TTC549 (cell line): Measurements from ENCODE around the gene GP5.

Experiments
- FAIRE-seq: peaks from 2 replicates; lab custom pipeline; 2012; peaks lifted over from hg19 to GRCh38; lab: Jason Lieb, UNC

Gene GP5

GRCh38 chr3:194375473-194376240, 23.4 kb downstream of the GP5 start:
- FAIRE-seq, result no peak

- FAIRE-seq, result no peak
Observed at GRCh38 chr3:194374935-194375334, 24.1 kb downstream of the GP5 start.

- no peak for FAIRE-seq
Observed at GRCh38 chr3:194373899-194374298, 25.2 kb downstream of the GP5 start.

GRCh38 chr3:194373028-194373427, 26.0 kb downstream of the GP5 start:
- no peak for FAIRE-seq

GRCh38 chr3:194370753-194371152, 28.3 kb downstream of the GP5 start:
- no peak for FAIRE-seq

GRCh38 chr3:194369522-194370279, 29.4 kb downstream of the GP5 start, which contains the start of gene LRRC15:
Gene LRRC15 (minus strand): TSS chr3:194369743. CDS start chr3:194361043, 8,700 bp downstream.
- no peak for FAIRE-seq

- FAIRE-seq, result no peak
Observed at GRCh38 chr3:194368918-194369317, 30.1 kb downstream of the GP5 start.

- FAIRE-seq, result no peak
Observed at GRCh38 chr3:194367992-194368841, 30.8 kb downstream of the GP5 start.

- no peak for FAIRE-seq
Observed at GRCh38 chr3:194365978-194366490, 33.0 kb downstream of the GP5 start.

GRCh38 chr3:194365526-194365925, 33.5 kb downstream of the GP5 start:
- no peak for FAIRE-seq

- no peak for FAIRE-seq
Observed at GRCh38 chr3:194364652-194365434, 34.2 kb downstream of the GP5 start.

- FAIRE-seq, result no peak
Observed at GRCh38 chr3:194364314-194364651, 34.8 kb downstream of the GP5 start.

- FAIRE-seq, result no peak
Observed at GRCh38 chr3:194360568-194360967, 38.5 kb downstream of the GP5 start.

GRCh38 chr3:194357681-194358080, 41.4 kb downstream of the GP5 start:
- no peak for FAIRE-seq

GRCh38 chr3:194355379-194355778, 43.7 kb downstream of the GP5 start:
- no peak for FAIRE-seq

- no peak for FAIRE-seq
Observed at GRCh38 chr3:194354315-194354714, 44.8 kb downstream of the GP5 start.

GRCh38 chr3:194352667-194353246, 46.3 kb downstream of the GP5 start:
- no peak for FAIRE-seq

- no peak for FAIRE-seq
Observed at GRCh38 chr3:194351952-194352536, 47.0 kb downstream of the GP5 start.

GRCh38 chr3:194351080-194351672, 47.9 kb downstream of the GP5 start, which contains the start of gene CPN2:
Gene CPN2 (minus strand): TSS chr3:194351328. CDS start chr3:194342702, 8,626 bp downstream.
- no peak for FAIRE-seq

- no peak for FAIRE-seq
Observed at GRCh38 chr3:194350726-194351071, 48.4 kb downstream of the GP5 start.

- no peak for FAIRE-seq
Observed at GRCh38 chr3:194348354-194348753, 50.7 kb downstream of the GP5 start.
